Duodenal mucosa (tissue), 2 donors: ENCODE data around the gene SPATA46.

ENCODE experiments used
- H3K27ac ChIP-seq: one replicate; pipeline ENCODE4 v1.7.0; 2013; ENCODE audit warnings: low read depth, low read length
- H3K27me3 ChIP-seq, 2 donors: one replicate each; pipeline ENCODE4 v1.7.0; 2013; ENCODE audit warnings: low read length in 2 of 2, control low read depth in 1 of 2; ENCODE audit not compliant: insufficient read depth in 2 of 2, control insufficient read depth in 1 of 2
- H3K36me3 ChIP-seq, 2 donors: one replicate each; pipeline ENCODE4 v1.7.0; 2013; ENCODE audit warnings: low read length in 2 of 2, control low read depth in 1 of 2; ENCODE audit not compliant: insufficient read depth in 2 of 2, control insufficient read depth in 1 of 2
- H3K4me1 ChIP-seq, 2 donors: one replicate each; pipeline ENCODE4 v1.7.0; 2013; ENCODE audit warnings: low read length in 2 of 2, control low read depth in 1 of 2; ENCODE audit not compliant: insufficient read depth in 2 of 2, control insufficient read depth in 1 of 2
- H3K4me3 ChIP-seq, 2 donors: one replicate each; pipeline ENCODE4 v1.7.0; 2013; ENCODE audit warnings: low read length in 2 of 2, low read depth in 1 of 2
- H3K9ac ChIP-seq, 2 donors: one replicate each; pipeline ENCODE4 v1.7.0; 2013; ENCODE audit warnings: low read length in 2 of 2, low read depth in 1 of 2
- H3K9me3 ChIP-seq, 2 donors: one replicate each; pipeline ENCODE4 v1.7.0; 2013; ENCODE audit warnings: low read length in 2 of 2, control low read depth in 1 of 2; ENCODE audit not compliant: control insufficient read depth in 1 of 2

Gene SPATA46

GRCh38 chr1:162367772-162368171 lies 8.9 kb downstream of the SPATA46 start:
- Histone ChIP-seq H3K36me3 (peaks cover 0 to 9% of the 10 kb centered on the region in 2 donors), H3K9ac (no peak overlapping the region), H3K9me3 (no peaks in the 10 kb centered on the region), H3K27me3 (no peaks in the 10 kb centered on the region), H3K4me1 (peaks cover 12% of the 10 kb centered on the region in 2 donors), H3K27ac (no peak overlapping the region), H3K4me3 (peak overlapping the region in 1 of 2 donors; percentile 59)

- Histone ChIP-seq H3K27ac (no peak overlapping the region), H3K4me1 (peaks cover 5% of the 10 kb centered on the region in 2 donors), H3K27me3 (no peaks in the 10 kb centered on the region), H3K36me3 (peaks cover 0 to 9% of the 10 kb centered on the region in 2 donors), H3K9me3 (no peaks in the 10 kb centered on the region), H3K4me3 (peak overlapping the region; percentile 4 to 59), H3K9ac (peak overlapping the region in 1 of 2 donors; percentile 57)
These were observed 9.6 kb downstream of the SPATA46 start for GRCh38 chr1:162367073-162367472.

DNA sequence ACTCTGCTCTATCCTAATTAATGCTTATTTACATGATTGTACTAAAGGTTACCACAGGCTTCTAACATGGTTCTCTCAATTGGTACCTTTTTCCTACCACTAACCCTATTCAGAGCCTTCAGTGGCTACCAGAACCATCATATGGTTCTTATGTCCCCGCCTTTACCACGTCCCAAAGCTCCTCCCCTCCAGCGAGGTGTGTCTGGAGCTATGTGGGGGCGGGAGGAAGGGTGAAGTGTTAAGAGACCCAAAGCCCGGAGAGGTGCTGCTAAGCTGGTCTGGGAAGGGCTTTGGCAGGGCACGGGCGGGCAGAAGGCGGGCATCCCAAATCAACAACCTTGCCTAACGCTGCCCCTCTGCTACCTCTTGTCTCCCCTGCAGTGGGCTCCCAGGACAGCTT lies 10.0 kb downstream of the SPATA46 start:
- Histone ChIP-seq H3K4me3 (peak overlapping the region; percentile 4 to 59), H3K9me3 (no peaks in the 10 kb centered on the region), H3K27me3 (no peaks in the 10 kb centered on the region), H3K9ac (peak overlapping the region in 1 of 2 donors; percentile 57), H3K36me3 (peaks cover 0 to 9% of the 10 kb centered on the region in 2 donors), H3K4me1 (peaks cover under 1 to 1% of the 10 kb centered on the region in 2 donors), H3K27ac (no peak overlapping the region)

GRCh38 chr1:162366149-162366548 lies 10.5 kb downstream of the SPATA46 start:
- Histone ChIP-seq H3K27ac (no peak overlapping the region), H3K27me3 (no peaks in the 10 kb centered on the region), H3K9me3 (no peaks in the 10 kb centered on the region), H3K4me3 (no peak overlapping the region), H3K4me1 (no peaks in the 10 kb centered on the region), H3K36me3 (peaks cover 0 to 9% of the 10 kb centered on the region in 2 donors), H3K9ac (no peak overlapping the region)

- Histone ChIP-seq H3K36me3 (peaks cover 0 to 9% of the 10 kb centered on the region in 2 donors), H3K27ac (no peak overlapping the region), H3K27me3 (no peaks in the 10 kb centered on the region), H3K4me1 (no peaks in the 10 kb centered on the region), H3K9ac (no peak overlapping the region), H3K4me3 (no peak overlapping the region), H3K9me3 (no peaks in the 10 kb centered on the region)
These were observed 11.2 kb downstream of the SPATA46 start for GRCh38 chr1:162365284-162366020.

DNA sequence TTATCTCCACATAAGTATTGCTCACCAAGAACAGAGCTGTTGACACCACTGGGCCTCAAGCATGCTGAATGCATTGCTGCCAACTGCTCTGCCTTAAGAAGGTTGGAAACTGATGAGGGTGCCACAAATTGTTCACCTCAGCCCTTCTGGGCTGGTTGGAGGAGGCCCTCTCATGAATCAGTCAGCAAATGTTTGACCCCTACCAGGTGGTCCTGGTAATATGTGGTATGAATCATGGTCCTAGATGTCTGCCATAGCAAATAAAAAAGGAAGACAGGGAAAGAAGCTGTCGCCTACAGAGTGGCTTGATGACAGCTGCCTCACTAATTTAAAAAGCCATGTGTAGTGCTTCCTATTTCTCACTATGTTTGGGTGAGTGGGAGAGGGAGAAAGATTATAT lies 12.2 kb downstream of the SPATA46 start:
- Histone ChIP-seq H3K36me3 (peaks cover 0 to 9% of the 10 kb centered on the region in 2 donors), H3K27ac (no peak overlapping the region), H3K27me3 (no peaks in the 10 kb centered on the region), H3K9me3 (no peaks in the 10 kb centered on the region), H3K9ac (no peak overlapping the region), H3K4me1 (no peaks in the 10 kb centered on the region), H3K4me3 (no peak overlapping the region)

DNA sequence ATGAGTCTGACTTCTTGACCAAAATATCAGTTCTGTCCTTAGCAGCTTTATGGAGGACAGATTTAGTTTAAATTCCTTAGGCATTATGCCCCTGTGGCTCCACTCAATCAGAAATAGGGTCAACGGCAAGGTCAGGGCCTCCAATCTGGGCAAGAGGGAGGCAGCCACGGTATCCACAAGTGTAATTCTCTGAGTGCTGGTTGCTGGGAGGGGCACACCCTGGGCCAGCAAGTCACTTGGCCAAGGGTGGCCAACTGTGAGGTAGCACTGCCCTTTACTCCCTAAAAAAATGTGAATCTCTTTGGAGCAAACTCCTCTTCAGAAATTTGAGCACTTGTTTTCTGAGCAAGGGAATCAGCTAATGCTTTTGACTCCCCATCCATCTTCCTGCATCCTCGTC lies 12.8 kb downstream of the SPATA46 start:
- Histone ChIP-seq H3K9ac (no peak overlapping the region), H3K4me1 (no peaks in the 10 kb centered on the region), H3K27me3 (no peaks in the 10 kb centered on the region), H3K36me3 (peaks cover 0 to 13% of the 10 kb centered on the region in 2 donors), H3K27ac (no peak overlapping the region), H3K4me3 (no peak overlapping the region), H3K9me3 (no peaks in the 10 kb centered on the region)

DNA sequence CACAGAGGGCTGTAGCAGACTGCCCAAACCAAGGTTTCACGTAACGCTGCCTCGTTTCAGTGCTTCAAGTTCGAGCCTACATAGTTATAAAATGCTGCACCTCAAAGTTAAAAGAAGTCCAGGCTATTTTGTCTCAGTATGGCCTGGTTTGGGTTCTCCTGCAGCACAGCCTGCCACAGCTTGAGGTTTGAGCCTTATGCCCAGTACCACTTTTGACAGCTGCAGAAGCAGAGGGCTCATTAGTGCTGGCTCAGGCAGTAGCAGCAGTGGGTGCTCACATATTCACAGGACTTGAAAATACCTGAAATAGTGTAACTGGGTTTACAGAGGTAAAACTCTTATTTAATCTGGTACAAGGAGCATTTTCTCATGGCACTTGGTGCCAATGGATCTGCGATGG lies 15.3 kb downstream of the SPATA46 start:
- peaks cover 0 to 8% of the 10 kb centered on the region in 2 donors for H3K36me3 ChIP-seq
- H3K27me3 ChIP-seq, result no peaks in the 10 kb centered on the region
- no peak overlapping the region for H3K4me3 ChIP-seq
- no peaks in the 10 kb centered on the region for H3K9me3 ChIP-seq
- H3K9ac ChIP-seq, result no peak overlapping the region
- no peak overlapping the region for H3K27ac ChIP-seq
- H3K4me1 ChIP-seq, result no peaks in the 10 kb centered on the region

GRCh38 chr1:162360874-162361260 lies 15.8 kb downstream of the SPATA46 start:
- Histone ChIP-seq H3K9me3 (no peaks in the 10 kb centered on the region), H3K36me3 (peaks cover 0 to 8% of the 10 kb centered on the region in 2 donors), H3K4me3 (no peak overlapping the region), H3K4me1 (no peaks in the 10 kb centered on the region), H3K9ac (no peak overlapping the region), H3K27me3 (no peaks in the 10 kb centered on the region), H3K27ac (no peak overlapping the region)

DNA sequence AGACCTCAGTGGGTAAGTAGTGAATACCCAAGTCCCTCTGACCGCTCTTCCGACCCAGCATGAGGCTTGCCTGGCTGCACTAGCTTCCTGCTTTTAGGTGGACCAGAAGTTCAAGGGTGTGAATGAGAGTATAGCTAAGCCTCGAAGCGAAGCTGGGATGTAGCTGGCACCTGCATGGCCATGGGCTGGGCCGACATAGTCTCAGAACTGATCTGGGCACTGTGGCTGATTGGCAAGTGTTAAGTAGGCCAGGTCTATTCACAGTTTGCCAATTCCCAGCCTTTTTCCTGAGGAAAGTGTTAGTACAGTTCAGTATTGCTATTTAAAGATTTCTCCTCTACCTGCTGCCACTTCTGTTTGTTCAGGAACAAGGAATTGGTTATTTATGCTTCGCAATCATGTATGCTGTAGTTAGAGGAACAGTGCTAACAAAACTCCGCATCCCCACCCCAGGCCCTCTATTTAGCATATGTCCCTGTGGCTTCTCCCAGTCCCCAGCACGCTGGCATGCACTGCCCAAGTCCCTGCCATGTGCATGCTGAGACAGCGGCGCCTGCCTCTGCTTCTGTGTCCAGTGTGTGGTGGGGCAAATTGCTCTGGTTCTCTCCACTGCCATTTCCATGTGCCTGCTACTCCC lies 16.3 kb downstream of the SPATA46 start:
- H3K27me3 ChIP-seq, result no peaks in the 10 kb centered on the region
- no peaks in the 10 kb centered on the region for H3K4me1 ChIP-seq
- H3K9ac ChIP-seq, result no peak overlapping the region
- no peaks in the 10 kb centered on the region for H3K9me3 ChIP-seq
- H3K4me3 ChIP-seq, result no peak overlapping the region
- H3K27ac ChIP-seq, result no peak overlapping the region
- peaks cover 0 to 10% of the 10 kb centered on the region in 2 donors for H3K36me3 ChIP-seq
